Neural progenitor cell (in vitro differentiated cells): ENCODE data around the gene MAP3K9. TPM values are rescaled to one million over a fixed set of nuclear protein-coding genes. Genes with fewer than 3 reads are reported as not detected.
A peak's percentile ranks its signal among the peaks of the same experiment; 100 is the strongest.

Source experiments
- DNase-seq: peaks from one replicate; pipeline ENCODE4 v3.0.0-alpha.2; 2016; ENCODE audit warnings: low spot score
- H2AFZ ChIP-seq: fragments of 200-600 bp; sonication (generic); replicated peaks from 2 replicates; pipeline ENCODE4 v1.6.1; 2016; ENCODE audit warnings: antibody characterized with exemption
- H3F3A ChIP-seq: fragments of 200-600 bp; sonication (generic); 2 replicates; pipeline ENCODE4 v1.6.1; 2016; ENCODE audit warnings: antibody characterized with exemption, low read depth
- H3K27ac ChIP-seq: fragments of 200-600 bp; sonication (generic); 2 replicates; pipeline ENCODE4 v1.5.1; 2016; ENCODE audit warnings: mild to moderate bottlenecking
- H3K27me3 ChIP-seq: fragments of 200-600 bp; sonication (generic); 2 replicates; pipeline ENCODE4 v1.6.1; 2016; ENCODE audit warnings: mild to moderate bottlenecking, moderate library complexity
- H3K36me3 ChIP-seq: fragments of 200-600 bp; sonication (generic); 2 replicates; pipeline ENCODE4 v1.5.1; 2016
- H3K4me1 ChIP-seq: fragments of 200-600 bp; sonication (generic); 2 replicates; pipeline ENCODE4 v1.6.1; 2016; ENCODE audit warnings: mixed run types
- H3K4me2 ChIP-seq: fragments of 200-600 bp; sonication (generic); 2 replicates; pipeline ENCODE4 v1.6.1; 2016
- H3K4me3 ChIP-seq: fragments of 200-600 bp; sonication (generic); 2 replicates; pipeline ENCODE4 v1.5.1; 2016
- H3K79me2 ChIP-seq: fragments of 200-600 bp; sonication (generic); 2 replicates; pipeline ENCODE4 v1.6.1; 2016; ENCODE audit warnings: low read depth
- H3K9ac ChIP-seq: fragments of 200-600 bp; sonication (generic); 2 replicates; pipeline ENCODE4 v1.6.1; 2016
- H3K9me3 ChIP-seq: fragments of 200-600 bp; sonication (generic); 2 replicates; pipeline ENCODE4 v1.5.1; 2016; ENCODE audit warnings: low read depth
- H4K20me1 ChIP-seq: fragments of 200-600 bp; sonication (generic); 2 replicates; pipeline ENCODE4 v1.6.1; 2016; ENCODE audit warnings: low read depth
- H3K27ac Mint-ChIP-seq: 3 replicates; pipeline ENCODE4 v1.8.0; 2021; ENCODE audit warnings: mixed read lengths
- H3K27me3 Mint-ChIP-seq: 2 replicates; pipeline ENCODE4 v1.8.0; 2022; ENCODE audit warnings: low read depth, mild to moderate bottlenecking, inconsistent platforms, moderate library complexity, mixed read lengths; ENCODE audit not compliant: insufficient read depth
- H3K36me3 Mint-ChIP-seq: 3 replicates; pipeline ENCODE4 v1.8.0; 2021; ENCODE audit warnings: mixed read lengths
- H3K4me1 Mint-ChIP-seq: 3 replicates; pipeline ENCODE4 v1.8.0; 2021; ENCODE audit warnings: mixed read lengths
- H3K4me3 Mint-ChIP-seq: 3 replicates; pipeline ENCODE4 v1.8.0; 2021; ENCODE audit warnings: mild to moderate bottlenecking, moderate library complexity, mixed read lengths
- H3K9me3 Mint-ChIP-seq: 3 replicates; pipeline ENCODE4 v1.8.0; 2020; ENCODE audit warnings: mixed read lengths
- CTCF ChIP-seq: fragments of 200-600 bp; sonication (generic); IDR thresholded peaks from 2 replicates; pipeline ENCODE4 v1.5.1; 2017; ENCODE audit warnings: antibody characterized with exemption, mild to moderate bottlenecking
- EZH2 ChIP-seq: fragments of 200-600 bp; sonication (generic); IDR thresholded peaks from 2 replicates; pipeline ENCODE4 v1.6.1; 2017; ENCODE audit warnings: antibody characterized with exemption, mild to moderate bottlenecking, moderate library complexity
- EZH2phosphoT487 ChIP-seq: fragments of 200-600 bp; sonication (generic); IDR thresholded peaks from 2 replicates; pipeline ENCODE4 v1.6.1; 2017; ENCODE audit warnings: antibody characterized with exemption
- total RNA-seq: library from RNA; depleted of rRNA; stranded (reverse); fragments of >200 nt; gene quantifications from 2 replicates; pipeline ENCODE4 v1.2.3, GENCODE V29; 2015; ENCODE audit warnings: low replicate concordance

Gene MAP3K9
- total RNA-seq, 1 donor from 2014 or later, result 14.9 TPM

- H3K4me3 Mint-ChIP-seq, result no peak overlapping the region
- H3K79me2 ChIP-seq, result no peaks in the 10 kb centered on the region
- DNase-seq, result no peak
- H3K9me3 Mint-ChIP-seq, result no peaks in the 10 kb centered on the region
- H3K9ac ChIP-seq, result no peak overlapping the region
- H4K20me1 ChIP-seq, result no peaks in the 10 kb centered on the region
- H3K27me3 Mint-ChIP-seq, result peaks cover 4% of the 10 kb centered on the region
- no peaks in the 10 kb centered on the region for H3K27me3 ChIP-seq
- H3F3A ChIP-seq, result no peaks in the 10 kb centered on the region
- no peak overlapping the region for H3K4me3 ChIP-seq
- no peak overlapping the region for H3K27ac ChIP-seq
- H3K9me3 ChIP-seq, result no peaks in the 10 kb centered on the region
- H3K4me1 ChIP-seq, result peaks cover 6% of the 10 kb centered on the region
- no peak for TF ChIP-seq CTCF
- no peak for TF ChIP-seq EZH2
- no peak for TF ChIP-seq EZH2phosphoT487
- peaks cover 12% of the 10 kb centered on the region for H3K4me1 Mint-ChIP-seq
- no peak overlapping the region for H3K4me2 ChIP-seq
- no peak overlapping the region for H3K27ac Mint-ChIP-seq
- no peaks in the 10 kb centered on the region for H3K36me3 Mint-ChIP-seq
- H3K36me3 ChIP-seq, result no peaks in the 10 kb centered on the region
- no peak overlapping the region for H2AFZ ChIP-seq
Measured at GRCh38 chr14:70716958-70717357, 92.4 kb downstream of the MAP3K9 start.

- H3K4me3 Mint-ChIP-seq, result no peak overlapping the region
- H3K9me3 Mint-ChIP-seq, result no peaks in the 10 kb centered on the region
- Histone ChIP-seq H3K4me1 (peaks cover 6% of the 10 kb centered on the region), H3F3A (no peaks in the 10 kb centered on the region), H3K9ac (no peak overlapping the region), H3K27ac (no peak overlapping the region), H4K20me1 (no peaks in the 10 kb centered on the region), H3K79me2 (no peaks in the 10 kb centered on the region), H3K4me3 (no peak overlapping the region), H3K27me3 (no peaks in the 10 kb centered on the region), H2AFZ (no peak overlapping the region), H3K4me2 (no peak overlapping the region), H3K9me3 (no peaks in the 10 kb centered on the region), H3K36me3 (no peaks in the 10 kb centered on the region)
- H3K4me1 Mint-ChIP-seq, result peaks cover 12% of the 10 kb centered on the region
- H3K27me3 Mint-ChIP-seq, result peaks cover 4% of the 10 kb centered on the region
- DNase-seq, result no peak
- H3K27ac Mint-ChIP-seq, result no peak overlapping the region
- H3K36me3 Mint-ChIP-seq, result no peaks in the 10 kb centered on the region
- no peak for TF ChIP-seq EZH2phosphoT487
- no peak for TF ChIP-seq EZH2
Measured at GRCh38 chr14:70716483-70716882, 92.8 kb downstream of the MAP3K9 start.

- Histone ChIP-seq H3K4me3 (no peak overlapping the region), H3K4me2 (no peak overlapping the region), H3K27me3 (no peaks in the 10 kb centered on the region), H2AFZ (peak overlapping the region; percentile 84), H3K4me1 (peaks cover 6% of the 10 kb centered on the region), H3K9me3 (no peaks in the 10 kb centered on the region), H4K20me1 (no peaks in the 10 kb centered on the region), H3K36me3 (no peaks in the 10 kb centered on the region), H3F3A (no peaks in the 10 kb centered on the region), H3K9ac (no peak overlapping the region), H3K79me2 (no peaks in the 10 kb centered on the region), H3K27ac (no peak overlapping the region)
- H3K36me3 Mint-ChIP-seq, result no peaks in the 10 kb centered on the region
- H3K27ac Mint-ChIP-seq, result peak overlapping the region; percentile 1
- TF ChIP-seq CTCF (peak; percentile 84), EZH2 (no peak)
- H3K4me1 Mint-ChIP-seq, result peaks cover 14% of the 10 kb centered on the region
- no peak overlapping the region for H3K4me3 Mint-ChIP-seq
- H3K27me3 Mint-ChIP-seq, result no peaks in the 10 kb centered on the region
- peak; percentile 81 for DNase-seq
- H3K9me3 Mint-ChIP-seq, result no peaks in the 10 kb centered on the region
Measured at GRCh38 chr14:70714055-70714550, 95.2 kb downstream of the MAP3K9 start.

GRCh38 chr14:70713511-70713916, 95.8 kb downstream of the MAP3K9 start:
- H3K9me3 ChIP-seq, result no peaks in the 10 kb centered on the region
- H3K36me3 Mint-ChIP-seq, result no peaks in the 10 kb centered on the region
- no peak overlapping the region for H3K27ac ChIP-seq

More at GRCh38 chr14:70713511-70713916, 95.8 kb downstream of the MAP3K9 start:
- no peaks in the 10 kb centered on the region for H3F3A ChIP-seq
- no peaks in the 10 kb centered on the region for H3K27me3 ChIP-seq
- Mint-ChIP-seq H3K27ac (peak overlapping the region; percentile 84), H3K4me3 (no peak overlapping the region), H3K4me1 (peaks cover 14% of the 10 kb centered on the region), H3K9me3 (no peaks in the 10 kb centered on the region), H3K27me3 (no peaks in the 10 kb centered on the region)
- no peaks in the 10 kb centered on the region for H3K79me2 ChIP-seq
- no peaks in the 10 kb centered on the region for H3K36me3 ChIP-seq
- peak overlapping the region; percentile 84 for H2AFZ ChIP-seq
- peaks cover 6% of the 10 kb centered on the region for H3K4me1 ChIP-seq
- H4K20me1 ChIP-seq, result no peaks in the 10 kb centered on the region
- DNase-seq, result peak; percentile 31
- H3K4me3 ChIP-seq, result no peak overlapping the region
- no peak overlapping the region for H3K4me2 ChIP-seq
- no peak for TF ChIP-seq EZH2phosphoT487
- no peak for TF ChIP-seq CTCF
- TF ChIP-seq EZH2, result no peak
- H3K9ac ChIP-seq, result no peak overlapping the region
